Fibroblast of skin of back (primary cell): ENCODE results near the gene AUTS2.
"Not testable (repeated sequence)": the region's sequence is repeated elsewhere in the genome, so short reads cannot be mapped to it uniquely, and the experiment has no call there.

Experiments used
- DNase-seq: peaks from one replicate; pipeline ENCODE4 v3.0.0-alpha.2; 2013

Gene AUTS2

DNA sequence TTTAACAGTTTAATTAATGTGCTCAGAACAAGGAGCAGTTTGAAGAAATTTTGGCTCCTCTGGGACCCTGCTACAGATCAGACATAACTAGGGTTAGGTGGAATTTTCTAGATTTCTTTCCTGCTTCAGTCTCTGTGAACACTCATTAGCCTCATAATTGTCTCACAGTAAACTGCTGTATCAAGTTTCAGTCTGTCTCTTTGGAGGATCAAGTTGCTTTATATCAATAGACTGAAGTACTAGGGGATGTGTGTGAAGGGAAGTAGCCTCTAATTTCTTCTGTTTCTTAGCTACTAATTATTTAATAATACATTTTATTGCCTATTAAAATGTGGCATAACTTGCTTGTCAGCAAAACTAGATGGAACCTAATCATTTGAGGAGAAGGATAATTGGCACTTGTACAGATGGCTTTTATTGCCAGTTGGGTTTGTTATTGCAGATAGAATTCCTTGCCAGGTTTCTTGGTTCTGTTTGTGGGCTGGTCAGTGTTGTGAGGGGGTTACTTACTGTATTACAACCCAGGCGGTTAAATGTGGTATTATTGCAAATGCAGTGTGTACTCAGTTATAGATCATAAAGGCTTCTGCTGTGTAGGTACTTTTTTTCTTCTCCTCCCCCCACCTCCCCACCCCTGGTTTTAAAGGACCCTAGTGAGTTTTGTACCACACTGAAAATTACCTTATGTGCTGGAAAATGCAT, 758.0 kb downstream of the AUTS2 start:
- no peak for DNase-seq

DNA sequence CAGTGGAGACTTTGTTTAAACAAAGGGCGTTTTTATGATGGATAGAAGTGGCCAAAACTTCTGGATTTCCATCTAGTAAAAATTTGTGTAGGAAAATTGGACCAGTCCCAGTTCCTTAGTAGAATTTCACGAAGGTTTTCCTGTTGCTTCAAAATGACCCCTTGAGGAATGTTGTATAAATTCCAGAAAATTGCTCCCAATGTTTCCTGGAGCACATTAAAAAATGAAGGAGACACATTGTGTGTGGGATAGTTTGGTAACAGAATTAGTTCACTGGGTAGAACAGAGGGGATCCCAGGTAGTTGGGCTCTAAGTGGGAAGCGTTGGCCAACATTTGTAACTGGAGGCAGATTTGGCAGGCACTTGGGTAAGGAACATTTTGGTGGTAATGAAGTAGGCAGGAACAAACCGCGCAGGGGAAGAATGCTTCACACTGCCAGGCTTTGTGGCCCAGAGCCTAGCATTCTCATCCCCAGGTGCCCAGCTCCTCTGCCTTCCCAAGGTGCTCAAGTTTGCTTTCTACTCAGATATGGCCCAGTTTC, 758.6 kb downstream of the AUTS2 start:
- no peak for DNase-seq

DNA sequence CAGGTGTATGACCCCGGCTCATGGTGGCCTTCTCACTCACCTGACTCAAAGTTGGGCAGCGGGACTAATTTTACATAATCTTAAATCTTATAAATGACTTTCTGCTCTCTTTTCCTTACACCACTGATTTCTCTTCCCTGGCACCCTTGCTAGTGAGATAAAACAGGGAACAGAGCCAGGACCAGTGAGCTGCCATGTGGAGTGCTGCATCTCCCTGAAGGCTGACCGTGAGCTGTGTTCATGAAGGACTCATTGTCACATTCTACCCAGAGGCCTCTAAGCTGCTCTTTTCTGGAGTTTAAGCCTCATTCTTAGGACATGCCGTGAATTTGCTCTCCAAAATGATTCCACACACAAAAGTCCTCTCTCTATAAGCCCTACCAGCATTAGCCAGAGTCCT, 762.3 kb downstream of the AUTS2 start:
- DNase-seq: no peak

DNA sequence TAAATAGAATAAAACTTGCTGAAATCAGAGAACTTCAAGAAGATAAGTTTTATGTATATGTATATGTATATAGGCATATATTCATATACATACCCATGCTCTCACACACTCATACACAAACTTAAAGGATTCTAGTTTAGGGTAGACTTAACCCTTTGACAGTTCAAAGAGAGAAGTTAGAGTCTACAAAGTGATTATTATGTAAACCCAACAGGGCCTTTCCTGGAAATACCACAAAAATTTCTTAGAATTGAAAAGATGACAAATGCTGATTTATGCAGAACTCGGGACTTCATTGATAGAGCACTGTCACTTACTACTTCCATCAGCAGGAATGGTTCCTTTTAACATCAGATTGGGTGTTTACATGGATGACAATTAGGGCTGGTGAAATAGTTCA, 763.5 kb downstream of the AUTS2 start:
- DNase-seq: no peak

DNA sequence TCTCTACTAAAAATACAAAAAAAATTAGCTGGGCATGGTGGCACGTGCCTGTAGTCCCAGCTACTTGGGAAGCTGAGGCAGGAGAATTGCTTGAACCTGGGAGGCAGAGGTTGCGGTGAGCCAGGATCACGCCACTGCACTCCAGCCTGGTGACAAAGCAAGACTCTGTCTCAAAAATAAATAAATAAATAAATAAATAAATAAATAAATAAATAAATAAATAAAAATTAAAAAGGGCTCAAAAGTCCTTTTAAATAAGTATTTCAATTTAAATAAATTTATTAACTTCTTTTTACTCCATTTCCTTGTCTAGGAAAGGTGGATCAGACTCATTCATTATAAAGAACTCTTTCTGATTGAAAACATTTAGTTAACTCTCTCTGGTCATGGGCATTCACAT, 766.1 kb downstream of the AUTS2 start:
- not testable (repeated sequence) for DNase-seq

DNA sequence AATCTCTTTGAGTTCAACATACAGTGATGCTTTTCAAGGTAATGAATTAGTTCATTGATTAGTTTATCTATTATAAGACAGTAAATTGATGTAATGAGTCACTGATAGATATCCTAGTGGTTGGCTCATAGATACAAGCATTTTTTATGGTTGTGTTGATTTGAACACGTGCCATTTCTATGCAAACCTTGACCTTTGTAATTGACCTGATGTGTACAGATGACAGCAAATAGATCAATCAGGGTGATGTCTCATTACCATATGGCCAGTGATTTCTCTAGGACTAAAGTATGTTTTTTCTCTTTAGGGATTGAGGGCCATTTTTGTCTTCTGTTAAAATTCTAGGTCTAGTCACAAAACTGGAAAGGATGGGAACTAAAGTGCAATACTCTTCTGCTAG, 773.4 kb downstream of the AUTS2 start:
- DNase-seq: no peak

DNA sequence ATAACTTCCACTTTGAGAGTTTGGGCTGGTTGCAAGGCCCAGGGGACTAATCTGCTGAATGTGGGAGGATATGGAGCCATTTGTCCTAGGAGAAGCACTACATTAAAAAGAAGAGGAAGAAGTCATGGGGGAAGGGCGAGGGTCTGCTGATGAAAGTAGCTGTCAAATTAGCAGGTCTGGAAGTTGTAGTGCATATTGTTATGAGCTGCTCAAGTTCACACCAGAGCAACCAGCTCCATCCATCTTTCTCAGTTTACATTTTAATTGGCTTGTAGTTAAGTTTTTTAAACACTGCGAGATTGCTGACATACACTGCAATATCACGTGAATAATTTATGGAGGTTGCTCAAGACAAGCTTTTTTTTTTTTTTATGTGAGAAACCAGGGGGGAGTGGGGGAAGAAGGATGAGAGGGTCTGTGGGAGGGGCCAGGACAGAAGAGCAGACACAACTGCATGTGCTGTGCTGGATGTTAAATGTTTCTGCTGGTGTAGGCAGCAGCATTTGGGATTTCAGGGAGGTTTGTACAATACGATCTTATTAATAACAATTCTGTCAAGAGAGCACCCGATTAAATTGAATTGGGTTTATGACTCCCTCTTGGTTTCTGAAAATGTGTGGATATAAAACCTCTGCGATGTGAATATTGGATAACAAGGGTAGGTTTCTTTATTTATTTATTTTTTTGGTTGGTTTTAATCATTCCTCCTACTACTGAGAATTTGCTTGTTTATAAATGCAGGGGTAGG, 774.7 kb downstream of the AUTS2 start:
- DNase-seq: no peak

DNA sequence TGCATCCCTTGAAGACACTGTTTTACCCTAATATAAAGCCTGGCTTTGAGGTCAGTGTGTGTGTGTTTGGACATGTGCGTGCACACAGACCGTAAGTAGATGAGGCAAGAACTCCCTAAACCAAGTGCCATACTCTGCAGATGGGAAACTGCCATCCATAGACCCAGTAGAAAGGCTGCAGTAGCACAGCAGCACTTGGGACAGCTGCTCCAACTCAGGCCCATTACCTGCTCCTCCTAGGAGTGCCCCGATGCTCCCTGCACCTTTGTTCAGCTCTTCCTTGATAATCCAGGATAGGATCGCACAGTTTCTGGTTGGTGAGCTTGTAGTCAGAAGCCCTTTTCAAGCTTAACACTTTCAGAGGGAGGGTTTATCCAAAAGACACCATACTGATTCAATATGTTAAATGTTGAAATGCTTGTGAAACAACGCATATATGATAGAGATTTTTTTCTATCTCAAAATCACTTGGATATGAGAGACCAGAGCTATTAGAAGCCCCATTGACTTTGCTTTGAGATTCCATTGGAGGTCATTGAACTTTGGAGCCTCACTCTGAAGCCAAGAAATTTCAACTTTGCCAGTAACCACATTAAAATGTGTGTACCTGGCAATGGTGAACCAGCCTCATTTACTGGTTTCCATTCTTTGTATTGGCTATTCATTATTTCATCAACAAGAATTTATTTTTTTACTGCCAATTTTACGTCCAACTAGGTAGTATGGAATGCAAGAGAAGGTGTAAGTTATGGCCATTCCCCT, 776.7 kb downstream of the AUTS2 start:
- no peak for DNase-seq

DNA sequence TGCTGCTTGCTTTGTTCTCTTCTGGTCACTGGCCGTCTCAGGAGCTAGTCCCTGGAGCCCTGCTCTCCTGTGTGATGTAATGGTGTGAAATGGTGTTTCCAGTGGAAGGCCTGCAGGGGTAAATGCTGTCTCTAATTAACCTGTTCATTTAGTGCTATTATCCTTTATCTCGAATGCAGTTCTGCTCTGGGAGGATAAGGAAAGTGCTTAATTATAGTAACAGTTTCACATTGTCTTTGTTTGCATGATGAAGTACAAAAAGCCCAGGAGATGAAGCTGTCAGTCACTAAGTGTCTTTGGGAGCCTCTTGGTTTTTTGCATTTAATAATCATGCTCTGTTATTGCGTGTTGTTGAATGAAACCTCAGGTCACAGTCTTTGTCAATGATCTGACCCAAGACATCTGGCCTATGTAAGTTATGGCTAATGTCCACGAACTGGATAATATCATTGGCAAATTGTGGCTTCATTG, 778.3 kb downstream of the AUTS2 start:
- DNase-seq: no peak

DNA sequence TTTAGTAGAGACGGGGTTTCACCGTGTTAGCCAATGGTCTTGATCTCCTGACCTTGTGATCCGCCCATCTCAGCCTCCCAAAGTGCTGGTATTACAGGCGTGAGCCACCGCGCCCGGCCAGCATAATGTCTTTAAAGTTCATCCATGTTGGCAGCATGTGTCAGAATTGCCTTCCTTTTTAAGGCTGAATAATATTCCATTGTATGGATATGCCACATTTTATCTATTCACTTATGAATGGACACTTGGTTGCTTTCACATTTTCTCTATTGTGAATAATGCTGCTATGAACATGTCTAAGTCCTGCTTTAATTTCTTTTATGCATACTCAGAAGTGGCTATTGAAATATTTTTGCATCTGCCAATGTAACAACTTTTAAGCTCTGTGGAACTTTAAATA, 779.7 kb downstream of the AUTS2 start:
- no peak for DNase-seq

DNA sequence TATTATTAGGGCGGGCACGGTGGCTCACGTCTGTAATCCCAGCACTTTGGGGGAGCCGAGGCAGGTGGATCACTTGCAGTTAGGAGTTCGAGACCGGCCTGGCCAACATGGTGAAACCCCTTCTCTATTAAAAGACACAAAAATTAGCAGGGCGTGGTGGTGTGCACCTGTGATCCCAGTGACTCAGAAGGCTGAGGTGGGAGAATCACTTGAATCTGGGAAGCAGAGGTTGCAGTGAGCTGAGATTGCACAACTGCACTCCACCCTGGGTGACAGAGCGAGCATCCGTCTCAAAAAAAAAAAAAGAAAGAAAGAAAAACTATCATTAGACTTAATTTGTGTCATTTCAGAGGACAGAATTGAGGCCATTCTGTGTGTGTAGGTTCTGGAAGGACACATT, 780.9 kb downstream of the AUTS2 start:
- DNase-seq: no peak

DNA sequence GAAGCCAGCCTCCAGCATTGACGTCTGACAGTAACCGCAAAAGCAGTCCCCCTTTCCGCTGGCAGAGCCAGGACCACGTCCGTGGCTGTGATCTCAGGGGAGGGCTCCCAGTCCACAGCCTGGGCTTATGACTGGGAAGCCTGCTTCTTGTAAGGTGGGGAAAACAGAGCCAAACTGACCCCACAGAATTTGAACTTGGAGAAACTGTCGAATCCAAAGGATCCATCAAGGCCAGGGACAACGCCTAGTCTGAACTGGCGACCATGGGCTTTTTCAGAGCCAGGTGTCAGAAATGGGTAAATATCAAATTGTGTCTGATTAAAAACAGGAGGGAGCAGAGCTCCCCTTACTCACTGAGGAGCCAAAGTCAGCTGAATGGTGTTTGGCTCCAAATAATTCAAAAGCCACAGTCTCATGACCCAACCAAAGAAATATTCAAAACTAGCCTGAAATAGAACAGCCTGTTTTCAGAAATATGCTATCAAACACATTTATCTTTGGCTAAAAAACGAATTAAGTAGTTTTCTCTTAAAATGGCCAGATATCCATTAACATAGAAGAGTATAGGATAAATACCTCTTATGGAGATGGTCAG, 782.2 kb downstream of the AUTS2 start:
- DNase-seq: peak; percentile 42

DNA sequence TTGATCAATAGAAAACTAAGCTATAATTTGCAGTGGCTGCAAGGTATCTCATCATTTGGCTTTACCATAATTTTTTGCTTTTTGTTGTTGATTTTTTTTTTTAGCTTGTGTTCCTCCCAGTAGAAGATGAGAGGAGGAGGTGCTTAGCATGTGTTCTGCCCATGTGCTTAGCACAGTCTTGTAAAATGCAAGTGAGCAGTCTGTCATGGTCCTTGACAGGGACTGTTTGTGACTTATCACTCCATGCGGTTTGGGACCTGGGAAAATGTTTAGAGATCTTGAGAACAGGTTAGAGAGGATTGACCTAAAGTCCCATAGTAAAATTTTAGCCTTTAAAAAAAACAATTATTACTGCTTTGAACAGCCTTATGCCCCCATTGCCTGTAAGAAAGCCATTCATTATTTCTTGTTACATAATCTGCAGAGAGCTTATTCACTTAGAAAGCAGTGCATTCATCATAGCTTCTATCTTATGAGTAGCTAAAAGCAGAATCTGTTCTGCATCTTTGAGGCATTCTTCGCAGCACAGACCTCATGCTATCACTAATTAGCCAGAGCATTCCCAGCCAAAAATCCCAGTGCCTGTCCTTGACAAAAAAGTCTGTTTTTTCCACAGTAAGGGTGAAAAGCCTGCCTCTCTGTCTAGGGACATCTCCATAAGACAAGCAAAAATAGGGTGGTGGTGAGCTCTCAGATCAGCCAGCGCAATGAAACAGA, 784.9 kb downstream of the AUTS2 start:
- no peak for DNase-seq

DNA sequence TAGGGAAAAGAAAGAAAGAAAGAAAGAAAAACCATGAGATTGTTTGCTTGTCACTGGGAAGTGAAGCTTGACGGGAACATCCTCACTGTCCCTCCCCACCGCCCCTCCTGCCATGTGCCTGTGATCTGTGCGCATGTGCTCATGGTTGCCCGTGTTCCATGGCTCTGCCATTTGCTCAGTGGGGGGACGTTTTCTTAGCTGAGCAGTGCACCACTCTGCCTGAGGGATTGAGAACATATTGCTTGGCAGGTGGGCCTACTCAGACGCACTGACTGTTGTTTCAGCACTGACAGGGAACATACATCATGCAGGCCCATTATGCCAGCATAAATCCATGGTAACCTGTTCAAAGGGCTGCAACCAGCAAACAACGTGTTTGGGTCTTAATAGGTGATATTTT, 785.7 kb downstream of the AUTS2 start:
- no peak for DNase-seq

DNA sequence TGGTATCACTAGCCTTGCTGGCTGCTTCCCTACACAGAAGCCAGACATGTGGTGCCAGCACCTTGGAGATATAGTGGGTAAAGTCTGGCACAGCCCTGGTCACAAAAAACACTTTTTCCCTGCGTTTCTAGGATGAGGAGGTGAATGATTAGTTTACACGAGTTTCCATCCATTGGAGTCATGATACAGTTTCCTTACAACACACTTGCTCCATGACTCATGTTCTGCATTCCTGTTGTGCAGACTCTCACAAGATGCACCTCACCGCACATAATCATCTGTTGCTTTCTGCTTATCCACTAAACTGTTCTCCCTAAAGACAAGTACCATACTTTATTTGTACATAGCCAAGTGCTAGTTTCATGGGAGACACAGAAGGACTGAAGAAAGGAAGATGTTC, 786.6 kb downstream of the AUTS2 start:
- peak; percentile 40 for DNase-seq

DNA sequence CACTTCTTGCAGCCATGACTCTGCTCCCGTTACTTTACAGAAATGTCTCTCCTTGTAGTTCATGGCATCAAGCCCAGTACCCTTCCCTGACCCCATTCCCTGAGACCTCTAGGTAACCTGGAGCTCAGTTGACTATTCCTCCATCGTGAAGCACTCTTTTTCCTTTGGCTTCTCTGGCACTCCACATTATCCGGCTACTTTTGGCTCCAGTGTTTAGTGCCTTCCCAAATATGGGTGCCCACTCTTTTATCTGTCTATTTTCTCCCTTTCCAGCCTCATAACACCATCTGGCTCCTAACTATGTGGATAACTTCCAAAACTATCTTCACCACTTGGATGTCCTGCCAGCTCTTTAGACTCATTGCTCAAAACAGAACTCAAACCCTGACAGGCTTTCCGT, 788.9 kb downstream of the AUTS2 start:
- no peak for DNase-seq

DNA sequence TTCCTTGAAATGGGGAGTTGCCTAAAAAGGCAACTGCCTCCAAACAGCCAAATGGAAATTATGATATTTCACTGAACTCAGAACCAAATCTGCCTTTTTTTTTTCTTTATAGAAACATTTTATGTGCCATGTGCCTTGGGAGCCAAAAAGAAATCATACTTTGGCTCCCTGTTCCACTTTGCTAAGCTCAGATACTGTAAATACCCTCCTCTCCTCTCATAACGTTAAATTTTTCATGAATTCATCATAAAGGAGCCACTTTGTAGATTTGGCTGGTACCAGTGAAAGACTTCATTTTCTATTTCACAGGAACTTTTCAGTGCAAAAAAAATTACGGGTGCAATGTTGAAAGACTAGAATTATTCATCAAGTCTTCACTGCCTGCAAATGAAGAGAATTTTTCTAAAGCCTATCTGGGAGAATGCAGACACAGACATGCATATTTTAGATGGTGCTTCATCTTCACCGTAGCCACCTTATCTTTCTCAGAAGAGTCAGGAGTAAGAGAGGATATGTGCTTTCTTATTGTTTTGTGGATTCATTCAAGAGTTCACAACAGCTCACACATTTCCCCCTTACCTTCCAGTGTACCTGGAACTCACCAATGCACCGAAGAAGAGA, 791.4 kb downstream of the AUTS2 start:
- peak; percentile 6 for DNase-seq

DNA sequence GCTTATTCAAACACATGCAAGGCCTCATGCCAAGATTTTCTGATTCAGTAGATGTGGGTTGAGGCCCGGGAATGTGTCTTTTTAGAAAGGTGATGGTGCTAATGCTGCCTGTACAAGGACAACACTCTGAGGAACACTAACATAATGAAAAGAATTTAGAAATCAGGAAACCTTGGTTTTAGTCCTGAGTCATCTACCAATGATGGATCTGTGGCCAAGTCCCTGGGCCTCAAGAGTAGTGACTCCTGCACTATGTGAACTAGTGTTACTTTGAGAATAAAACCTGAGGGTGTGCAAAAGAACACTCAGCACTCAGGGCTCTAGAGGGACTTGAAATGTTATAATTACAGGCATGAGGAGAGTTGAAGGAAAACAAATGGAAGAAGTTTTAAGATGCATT, 792.0 kb downstream of the AUTS2 start:
- peak; percentile 30 for DNase-seq

DNA sequence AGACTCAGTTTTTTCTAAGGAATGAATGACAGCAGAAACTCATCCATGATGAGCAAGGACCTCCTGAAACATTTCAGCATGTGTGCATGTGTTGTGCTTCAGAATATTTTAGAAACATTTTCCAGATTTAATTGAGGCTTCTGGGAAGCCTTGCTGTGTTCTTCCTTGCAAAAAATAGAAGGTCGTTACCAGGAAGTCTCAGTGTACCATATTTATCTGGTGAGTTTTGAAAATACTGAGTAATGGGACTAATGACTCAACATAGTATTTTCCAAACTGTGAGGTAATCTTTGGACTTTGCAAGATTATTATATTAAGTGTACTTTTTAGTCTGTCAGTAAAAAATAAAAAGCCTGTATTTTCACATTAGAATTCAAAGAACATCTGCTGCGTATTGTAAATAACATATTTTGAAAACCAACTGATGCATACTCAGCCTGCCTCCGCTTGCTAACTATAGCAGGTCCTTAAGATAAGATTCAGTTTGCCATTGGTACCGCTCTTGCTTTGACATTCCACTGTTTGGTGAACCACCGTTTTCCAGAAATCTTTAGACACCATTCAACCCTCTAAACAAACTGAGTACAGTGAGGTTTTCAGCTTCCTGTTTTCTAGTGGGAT, 794.1 kb downstream of the AUTS2 start:
- DNase-seq: peak; percentile 64

DNA sequence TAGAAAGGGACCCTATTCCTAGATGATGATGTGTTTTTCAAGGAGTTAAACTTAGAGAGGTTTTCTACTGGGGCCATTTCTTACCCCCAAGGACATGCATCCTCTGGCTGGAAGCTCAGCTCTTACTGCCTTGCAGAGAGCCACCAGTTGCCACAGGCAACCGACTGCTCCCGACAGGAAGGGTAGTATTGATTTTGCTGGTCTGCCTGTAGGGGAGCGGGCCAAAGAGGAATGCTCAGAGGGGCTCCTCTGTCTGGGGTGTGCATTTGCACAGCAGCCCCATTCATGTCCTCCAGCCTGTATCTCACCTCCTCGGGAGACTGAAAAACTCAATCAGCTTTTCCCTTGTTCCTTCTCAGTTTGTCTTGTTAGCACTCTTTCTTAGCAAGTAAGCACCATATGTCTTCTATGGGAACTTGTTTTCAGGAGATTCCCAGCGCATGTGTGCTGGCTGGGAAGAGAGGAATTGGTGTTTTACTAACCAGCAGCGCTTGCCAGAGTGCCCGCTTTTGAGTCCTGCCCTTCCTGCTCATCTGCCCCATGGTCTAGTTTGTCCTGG, 794.7 kb downstream of the AUTS2 start:
- peak; percentile 6 for DNase-seq

DNA sequence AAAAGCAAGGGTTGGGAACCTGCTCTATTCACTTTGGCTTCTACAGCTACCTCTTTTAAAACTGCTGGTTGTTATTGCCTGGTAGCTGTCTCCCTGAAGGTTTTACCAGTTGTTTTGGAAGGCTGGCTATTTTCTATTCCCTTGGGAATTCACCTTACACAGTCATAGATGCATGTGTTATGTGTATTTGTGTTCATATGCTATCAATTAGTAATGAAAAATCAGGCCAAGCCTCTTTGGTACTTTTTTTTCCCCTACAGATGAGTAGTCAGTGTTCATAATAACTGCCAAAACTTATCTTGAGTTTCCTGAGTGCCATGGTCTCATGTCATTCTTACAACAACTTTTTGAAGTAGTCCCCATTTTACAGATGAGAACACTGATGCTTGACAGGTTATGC, 795.7 kb downstream of the AUTS2 start:
- no peak for DNase-seq
